HG03108 (cell line): ENCODE results near the gene OR10H5.
"Not testable (repeated sequence)": the region's sequence is repeated elsewhere in the genome, so short reads cannot be mapped to it uniquely, and the experiment has no call there.

Experiments used
- ATAC-seq: cut with Tn5 transposase; IDR thresholded peaks from one replicate; pipeline ENCODE4 v1.9.1; 2021; ENCODE audit warnings: moderate library complexity; ENCODE audit not compliant: unreplicated experiment

The OR10H5 gene

GRCh38 chr19:15811476-15811875 lies 24.0 kb downstream of the OR10H5 start:
- no peak for ATAC-seq

- no peak for ATAC-seq
Observed at GRCh38 chr19:15812060-15812722, 24.7 kb downstream of the OR10H5 start.

GRCh38 chr19:15813916-15814315 lies 26.5 kb downstream of the OR10H5 start:
- no peak for ATAC-seq

- no peak for ATAC-seq
Observed at GRCh38 chr19:15815306-15815705, 27.8 kb downstream of the OR10H5 start, which contains the start of gene OR10H1. OR10H1 (minus strand) TSS chr19:15815664; CDS start chr19:15808037, 7,627 bp downstream.

GRCh38 chr19:15820646-15821045 lies 33.2 kb downstream of the OR10H5 start:
- no peak for ATAC-seq

- no peak for ATAC-seq
Observed at GRCh38 chr19:15825753-15826152, 38.3 kb downstream of the OR10H5 start.

- ATAC-seq = no peak
Observed at GRCh38 chr19:15828121-15828610, 40.7 kb downstream of the OR10H5 start.

GRCh38 chr19:15828611-15829305 lies 41.3 kb downstream of the OR10H5 start:
- ATAC-seq = not testable (repeated sequence)

- no peak for ATAC-seq
Observed at GRCh38 chr19:15829306-15829698, 41.8 kb downstream of the OR10H5 start.

- no peak for ATAC-seq
Observed at GRCh38 chr19:15829786-15830185, 42.3 kb downstream of the OR10H5 start.

- no peak for ATAC-seq
Observed at GRCh38 chr19:15831626-15832025, 44.2 kb downstream of the OR10H5 start.

- ATAC-seq = not testable (repeated sequence)
Observed at GRCh38 chr19:15834232-15834631, 46.8 kb downstream of the OR10H5 start.

GRCh38 chr19:15835565-15836329 lies 48.3 kb downstream of the OR10H5 start:
- ATAC-seq = not testable (repeated sequence)

- peak; percentile 95 for ATAC-seq
Observed at GRCh38 chr19:15836330-15837220, 49.1 kb downstream of the OR10H5 start.

GRCh38 chr19:15837221-15837731 lies 49.8 kb downstream of the OR10H5 start:
- ATAC-seq = no peak

GRCh38 chr19:15838351-15838750 lies 50.9 kb downstream of the OR10H5 start:
- no peak for ATAC-seq

- ATAC-seq = not testable (repeated sequence)
Observed at GRCh38 chr19:15839888-15840287, 52.4 kb downstream of the OR10H5 start.

- no peak for ATAC-seq
Observed at GRCh38 chr19:15840833-15841232, 53.4 kb downstream of the OR10H5 start.

GRCh38 chr19:15841875-15842569 lies 54.6 kb downstream of the OR10H5 start:
- ATAC-seq = no peak
